ENCODE results near the gene KHDRBS2.

Gene KHDRBS2

DNA sequence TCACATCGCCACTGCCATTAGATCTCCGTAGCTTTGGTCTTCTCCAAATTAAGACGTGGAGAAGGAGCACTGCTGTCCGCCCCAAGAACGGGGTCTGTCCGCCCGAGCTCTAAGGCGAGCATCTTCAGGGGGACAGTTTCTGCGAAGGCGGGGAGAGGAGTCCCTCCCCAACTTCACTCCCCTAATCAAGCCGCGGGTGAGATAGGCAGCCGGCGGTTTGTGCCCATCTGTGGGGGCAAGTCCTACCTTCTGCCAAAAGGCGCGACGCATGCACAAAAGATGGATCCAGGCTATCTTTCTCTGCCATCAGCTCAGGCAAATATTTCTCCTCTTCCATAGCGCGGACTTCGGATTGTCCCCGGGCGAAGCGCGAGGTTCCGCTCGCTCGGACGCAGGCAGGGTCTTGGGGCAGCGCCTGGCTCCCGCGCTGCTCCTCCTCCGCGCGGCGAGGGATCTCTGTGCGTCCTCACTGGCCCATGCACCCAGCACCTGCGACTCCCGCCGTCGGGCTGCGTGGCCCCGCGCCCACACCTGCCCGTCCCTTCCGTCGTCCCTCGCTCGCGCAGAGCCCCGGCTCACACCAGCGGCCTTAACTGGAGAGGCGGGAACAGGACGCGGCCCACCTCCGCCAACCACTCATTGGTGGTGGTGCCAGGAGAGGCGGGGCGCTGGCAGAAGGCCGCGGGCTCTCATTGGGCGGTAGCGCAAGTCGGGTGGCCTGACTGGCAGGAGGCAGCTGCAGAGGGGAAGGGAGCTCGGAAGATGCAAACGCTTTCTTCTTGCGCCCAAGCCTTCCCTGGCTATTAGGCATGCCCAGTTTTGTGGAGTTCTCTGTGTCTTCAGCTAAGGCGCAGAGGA lies at the start of gene KHDRBS2:
TSS of gene KHDRBS2 (minus strand) at position 614 of the 858 bp plus-strand sequence.
- DNase-seq (ENCODE audit: low spot score) = peak; percentile 93

DNA sequence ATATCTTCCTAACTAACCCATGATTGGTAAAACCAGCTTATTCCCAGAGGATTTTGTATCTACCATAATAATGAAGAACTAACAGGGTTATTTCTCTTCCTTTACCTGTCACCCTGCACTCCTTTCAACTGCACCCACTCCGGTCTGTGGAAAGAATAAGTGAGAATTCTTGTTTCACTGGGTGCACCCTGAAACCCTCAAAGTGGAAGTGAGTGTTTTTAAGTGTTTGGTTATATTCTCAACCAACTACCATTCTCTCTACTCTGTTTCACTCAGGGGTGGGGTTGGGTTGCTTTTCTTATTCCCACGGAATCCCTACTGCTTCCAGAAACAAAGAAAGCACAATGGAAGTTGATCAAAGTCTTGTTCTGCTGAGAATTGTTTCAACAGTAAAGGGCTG lies 42.6 kb upstream of the KHDRBS2 start:
- DNase-seq (ENCODE audit: low spot score) = no peak

DNA sequence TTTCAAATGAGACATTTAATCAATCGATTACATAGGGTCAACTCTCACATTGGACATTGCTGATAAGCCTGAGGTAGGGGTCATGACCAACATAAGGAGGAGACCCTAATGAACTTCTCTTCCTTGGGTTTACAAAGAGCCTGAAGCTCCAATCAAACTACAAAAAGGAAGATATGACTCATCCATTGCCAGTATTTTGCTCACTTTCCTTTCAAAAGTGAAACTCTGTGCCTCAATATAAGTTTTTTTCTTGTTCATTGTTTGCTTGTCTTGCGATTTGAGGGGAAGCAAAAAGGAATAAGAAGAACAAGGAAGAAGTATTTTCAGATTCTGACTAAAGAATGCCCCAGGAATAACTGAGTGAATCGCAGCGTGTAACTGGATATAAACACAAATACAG lies 38.8 kb upstream of the KHDRBS2 start:
- DNase-seq (ENCODE audit: low spot score) = no peak

DNA sequence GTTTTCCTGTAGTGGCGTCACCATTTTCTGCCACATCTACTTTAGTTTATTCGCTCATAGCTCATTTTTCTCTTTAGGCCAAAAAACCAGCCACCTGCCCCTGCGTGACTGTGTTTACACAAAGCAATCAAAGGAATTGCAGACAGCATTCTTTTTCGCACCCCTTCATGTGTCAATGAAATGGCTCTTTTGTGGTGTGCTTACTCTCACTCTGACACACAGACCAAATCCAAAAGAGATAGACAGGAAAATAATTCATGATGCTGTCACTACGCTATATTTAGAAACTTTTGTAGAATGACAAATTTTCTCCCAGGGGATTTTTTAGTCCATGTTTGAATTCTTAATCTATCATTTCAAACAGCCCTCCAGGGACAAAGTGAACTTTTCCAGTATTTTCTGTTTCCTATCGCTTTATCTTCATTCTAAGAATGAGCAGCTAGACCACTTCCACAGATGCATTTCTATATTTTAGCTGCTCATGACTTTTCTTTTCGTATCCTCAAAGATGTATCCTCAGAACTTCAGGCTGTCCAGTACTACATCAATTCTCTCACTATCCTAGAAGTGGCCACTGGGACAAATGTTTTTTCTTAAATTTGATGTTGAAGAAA lies 37.9 kb upstream of the KHDRBS2 start:
- DNase-seq (ENCODE audit: low spot score) = no peak

DNA sequence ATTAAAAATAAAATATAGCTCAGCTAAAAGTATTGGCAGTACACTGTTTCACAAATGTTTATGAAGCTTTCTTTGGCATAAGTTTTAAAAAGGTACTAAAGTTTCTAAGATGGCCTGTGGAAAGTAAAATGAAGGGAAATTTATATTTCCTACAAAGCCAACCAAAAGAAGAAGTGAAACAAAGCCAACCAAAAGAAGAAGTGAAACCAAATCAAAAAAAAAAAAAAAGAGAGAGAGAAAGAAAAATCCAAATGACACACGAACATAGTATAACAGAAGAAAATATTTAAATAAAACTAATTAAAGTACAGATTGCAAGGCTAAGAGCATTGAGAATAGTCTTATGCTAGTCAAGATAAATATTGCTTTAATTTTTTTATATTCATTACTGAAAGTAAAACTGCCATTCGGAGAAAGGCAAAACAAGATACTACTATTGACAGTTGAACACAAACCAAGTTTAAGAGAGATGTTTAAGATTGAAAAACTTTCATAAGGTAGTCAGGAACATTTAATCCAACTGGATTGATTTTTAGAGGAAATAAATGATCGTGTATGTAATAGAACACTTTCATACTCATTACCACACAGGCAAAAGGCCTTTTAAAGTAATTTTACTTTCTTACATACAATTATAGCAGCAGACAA lies 12.8 kb upstream of the KHDRBS2 start:
- no peak for DNase-seq (ENCODE audit: low spot score)

DNA sequence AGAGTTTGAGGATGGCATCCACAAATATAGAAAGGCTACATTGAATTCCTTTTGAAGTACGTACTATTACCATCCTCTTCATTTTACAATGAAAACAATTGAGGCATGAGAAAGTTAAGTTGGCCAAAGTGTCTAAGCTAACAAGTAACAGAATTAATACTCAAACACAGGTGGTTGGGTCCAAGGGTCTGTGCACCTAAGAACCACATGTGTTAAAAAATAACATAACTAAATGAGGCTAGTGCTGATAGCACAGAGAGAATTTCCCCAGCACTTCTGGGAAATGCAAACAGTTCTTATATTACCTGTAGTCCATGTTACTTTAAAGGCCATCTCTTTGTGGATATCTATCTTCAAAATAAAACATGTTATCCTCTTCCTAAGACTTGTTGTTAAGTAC lies 10.5 kb upstream of the KHDRBS2 start:
- no peak for DNase-seq (ENCODE audit: low spot score)

DNA sequence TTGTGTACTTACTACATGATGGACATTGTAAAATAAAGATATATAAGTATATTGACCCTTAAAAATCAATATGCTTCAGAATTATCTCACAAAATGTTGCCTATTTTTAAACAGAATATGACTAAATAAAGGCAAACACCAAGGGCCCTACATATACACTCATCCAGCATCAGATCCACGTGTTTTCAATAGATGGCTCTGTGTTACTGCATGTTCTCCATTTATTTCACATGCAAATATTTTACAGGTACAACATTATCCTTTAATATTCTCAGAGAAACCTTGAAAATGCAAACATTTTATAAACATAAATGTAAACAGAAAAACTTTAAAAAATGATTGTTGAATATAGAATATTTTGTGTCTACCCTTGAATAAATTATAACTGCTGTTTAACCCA lies 2.9 kb upstream of the KHDRBS2 start:
- DNase-seq (ENCODE audit: low spot score) = no peak

DNA sequence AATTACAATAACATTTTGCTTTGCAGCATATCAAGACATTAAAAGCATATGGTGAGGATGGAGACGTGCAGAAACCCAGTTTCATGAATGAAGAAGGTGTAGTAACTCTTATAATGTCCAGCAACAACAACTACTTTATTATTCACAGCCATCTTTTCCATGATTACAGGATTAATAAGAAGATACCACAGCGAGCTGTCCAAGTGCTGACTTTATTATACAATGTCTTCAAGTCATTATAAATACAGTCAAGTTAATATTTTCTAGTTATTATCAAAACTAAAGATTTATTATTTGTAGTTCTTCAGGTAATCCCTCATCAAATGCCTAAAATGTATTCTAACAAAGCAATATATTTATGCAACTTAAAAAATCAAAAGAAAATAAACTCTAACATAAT lies 2.5 kb upstream of the KHDRBS2 start:
- DNase-seq (ENCODE audit: low spot score) = no peak

DNA sequence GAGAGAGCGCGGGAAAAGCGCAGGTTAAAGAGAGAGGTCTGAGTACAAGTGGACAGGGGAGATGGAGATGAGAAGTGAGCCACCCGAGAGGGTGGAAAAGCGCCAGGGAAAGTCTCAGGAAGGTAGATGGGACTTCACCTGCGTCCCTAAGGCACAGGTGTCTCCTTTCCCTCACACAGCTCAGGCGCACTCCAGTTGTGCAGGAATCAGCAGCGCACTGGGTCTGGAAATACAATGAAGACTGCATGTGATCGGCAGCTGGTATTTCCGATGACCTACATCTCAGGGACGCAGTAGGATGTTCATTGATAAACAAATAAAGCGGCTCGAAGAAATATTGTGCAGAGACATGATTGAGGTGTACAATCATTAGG lies 432 bp upstream of the KHDRBS2 start:
- DNase-seq (ENCODE audit: low spot score) = no peak

DNA sequence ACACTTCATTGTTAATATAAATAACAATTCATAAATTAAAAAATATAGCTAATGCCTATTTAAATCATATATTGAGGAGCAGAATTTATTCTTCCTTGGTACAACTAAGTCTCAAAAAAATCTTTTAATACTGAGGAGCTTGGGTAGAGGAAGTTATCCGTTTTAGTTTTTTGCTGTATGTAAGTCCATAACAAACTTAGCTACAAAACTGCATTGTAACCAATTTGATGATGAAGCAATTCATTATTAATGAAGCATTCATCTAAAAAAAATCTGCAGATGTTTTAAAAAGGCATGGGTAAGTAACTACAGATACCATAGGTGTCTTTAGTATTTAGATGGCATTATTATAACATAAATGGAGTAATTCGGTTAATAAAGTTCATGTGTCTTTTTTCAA lies 1.3 kb downstream of the KHDRBS2 start:
- DNase-seq (ENCODE audit: low spot score) = no peak

DNA sequence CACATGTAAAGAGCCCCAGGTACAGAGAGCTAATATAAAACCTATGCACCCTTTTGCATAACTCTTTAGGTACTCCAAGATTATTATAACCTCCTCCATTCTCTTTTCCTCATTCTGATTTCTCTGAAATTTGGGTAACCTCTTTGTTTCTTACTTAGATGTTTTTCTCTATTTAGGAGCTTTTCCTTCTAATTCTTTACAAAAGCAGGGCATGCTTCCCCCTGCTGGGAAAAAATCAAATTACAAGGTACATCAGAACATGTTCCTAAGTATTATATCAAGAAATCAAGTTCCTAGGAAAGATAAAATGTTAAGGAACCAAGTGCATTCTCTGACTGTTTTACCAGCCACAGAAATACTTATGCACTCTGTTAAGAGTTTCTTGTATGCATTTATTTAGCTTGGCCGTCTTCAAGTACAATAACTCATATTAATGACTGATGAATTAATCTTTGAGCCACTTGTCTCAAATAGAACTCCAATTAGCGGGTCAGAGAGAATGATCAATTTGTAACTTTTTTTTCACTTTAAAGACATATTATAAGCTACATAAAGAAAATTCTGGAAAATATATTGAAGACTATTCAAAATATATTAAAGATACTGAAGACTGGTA lies 2.1 kb downstream of the KHDRBS2 start:
- no peak for DNase-seq (ENCODE audit: low spot score)

DNA sequence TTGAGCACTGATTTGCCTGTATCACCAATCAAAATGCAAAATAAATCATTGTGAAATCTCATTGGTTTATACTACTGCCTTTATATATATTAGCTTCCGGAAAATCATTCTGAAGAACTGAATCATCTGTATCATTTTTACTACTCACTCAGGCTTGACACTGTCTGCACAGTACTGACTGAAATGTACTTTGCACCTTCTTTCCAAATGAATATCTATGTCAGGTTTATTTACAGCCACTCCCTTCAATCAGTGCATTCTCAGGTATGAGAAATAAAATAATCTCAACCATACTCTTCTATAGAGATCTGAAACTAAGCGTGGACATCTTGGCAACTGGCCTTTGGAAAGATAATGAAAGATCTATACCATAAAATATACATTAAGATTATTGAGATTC lies 2.7 kb downstream of the KHDRBS2 start:
- no peak for DNase-seq (ENCODE audit: low spot score)

DNA sequence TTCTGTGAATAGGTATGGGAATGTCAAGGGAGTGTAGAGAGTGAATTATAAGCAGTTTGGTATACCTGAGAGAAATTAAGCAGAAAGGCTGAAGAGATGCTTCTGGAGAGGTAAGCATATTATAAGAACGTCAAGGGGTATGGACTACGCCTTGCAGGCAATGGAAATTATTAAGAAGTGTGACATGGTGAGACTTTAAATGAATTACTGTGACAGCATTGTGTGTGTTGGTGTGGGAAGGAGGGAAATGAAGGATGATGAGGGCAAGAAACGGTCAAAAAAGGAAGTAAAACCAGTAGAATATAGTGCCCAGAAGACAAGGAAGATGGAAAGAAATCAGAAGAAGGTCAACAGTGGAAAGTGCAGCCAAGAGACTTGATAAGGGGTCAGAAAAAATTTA lies 5.9 kb downstream of the KHDRBS2 start:
- no peak for DNase-seq (ENCODE audit: low spot score)

DNA sequence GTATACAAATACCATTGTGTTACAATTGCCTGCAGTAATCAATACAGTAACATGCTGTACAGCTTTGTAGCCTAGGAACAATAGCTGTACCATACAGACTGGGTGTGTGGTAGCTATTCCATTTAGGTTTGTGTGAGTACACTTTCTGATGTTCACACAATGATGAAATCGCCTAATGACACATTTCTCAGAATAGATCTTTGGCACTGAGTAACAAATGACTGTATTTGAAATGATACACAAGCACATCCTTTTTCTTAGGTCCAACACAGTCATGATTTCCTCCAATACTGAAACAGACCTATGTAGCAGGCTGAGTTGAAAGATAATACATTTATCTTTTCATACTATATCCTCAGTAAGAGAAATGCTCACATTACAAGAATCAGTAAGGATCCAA lies 13.9 kb downstream of the KHDRBS2 start:
- no peak for DNase-seq (ENCODE audit: low spot score)

DNA sequence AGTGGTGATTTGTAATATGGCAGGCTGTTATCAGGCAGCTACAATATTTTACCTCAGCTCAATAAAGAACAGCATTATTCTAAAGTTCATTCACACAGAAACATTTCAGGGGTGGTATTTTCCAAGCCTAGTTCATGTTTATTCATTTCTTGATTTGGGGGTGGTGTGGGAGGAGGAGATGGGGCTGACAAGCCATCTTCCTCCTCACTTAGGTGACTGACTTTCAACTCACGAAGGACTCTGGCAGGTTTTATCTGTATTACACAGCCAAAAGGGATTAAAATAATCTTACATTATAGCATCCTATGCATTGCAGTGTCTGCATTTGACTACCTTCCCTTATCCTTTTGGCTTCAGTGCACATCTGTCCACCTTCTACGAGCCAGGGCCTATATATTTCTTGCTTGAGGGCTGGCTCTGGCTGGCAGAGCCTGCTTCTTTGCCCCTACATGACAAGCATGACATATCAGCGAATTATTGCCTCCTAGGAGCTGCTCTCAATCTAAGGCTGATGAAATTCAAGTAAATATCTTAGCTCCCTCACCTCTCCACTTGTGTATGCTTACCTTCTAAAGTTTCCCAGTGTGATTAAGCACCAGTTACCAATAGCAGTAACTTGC lies 20.0 kb downstream of the KHDRBS2 start:
- DNase-seq (ENCODE audit: low spot score) = no peak

DNA sequence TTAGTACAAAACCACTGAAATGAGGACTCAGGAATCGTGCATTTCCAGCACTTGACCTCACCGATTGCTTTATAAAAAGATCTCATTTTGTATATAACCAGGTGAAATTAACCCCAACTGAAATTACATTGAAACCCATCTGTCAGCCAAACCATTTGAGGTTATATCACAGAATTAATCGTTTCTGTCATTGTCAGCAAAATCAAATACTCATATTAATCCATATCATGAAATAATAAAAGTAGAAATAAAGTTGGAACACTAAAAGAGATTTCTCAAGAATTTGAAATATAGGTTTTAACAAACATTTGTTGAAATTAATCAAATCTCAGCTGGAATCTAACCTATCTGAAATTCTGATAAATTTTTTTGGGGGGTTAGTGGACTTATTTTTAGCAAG lies 23.7 kb downstream of the KHDRBS2 start:
- no peak for DNase-seq (ENCODE audit: low spot score)

DNA sequence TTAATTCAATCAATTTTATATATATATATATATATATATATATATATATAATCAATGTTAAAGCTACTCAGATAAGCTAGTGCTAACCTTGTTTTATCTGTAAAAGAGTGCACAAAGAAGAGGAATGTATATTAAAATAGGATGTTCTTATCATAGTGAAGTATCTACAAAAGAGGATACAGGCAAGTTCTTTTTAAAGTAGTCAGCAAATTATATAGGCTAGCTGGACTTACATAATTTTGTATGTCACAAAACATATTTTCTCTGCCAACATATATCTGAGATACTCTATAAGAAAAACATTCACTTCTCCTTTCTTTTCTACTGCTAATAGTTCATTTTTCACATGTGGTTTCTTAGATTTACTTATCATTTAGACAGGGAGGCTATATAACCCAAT lies 39.9 kb downstream of the KHDRBS2 start:
- no peak for DNase-seq (ENCODE audit: low spot score)

DNA sequence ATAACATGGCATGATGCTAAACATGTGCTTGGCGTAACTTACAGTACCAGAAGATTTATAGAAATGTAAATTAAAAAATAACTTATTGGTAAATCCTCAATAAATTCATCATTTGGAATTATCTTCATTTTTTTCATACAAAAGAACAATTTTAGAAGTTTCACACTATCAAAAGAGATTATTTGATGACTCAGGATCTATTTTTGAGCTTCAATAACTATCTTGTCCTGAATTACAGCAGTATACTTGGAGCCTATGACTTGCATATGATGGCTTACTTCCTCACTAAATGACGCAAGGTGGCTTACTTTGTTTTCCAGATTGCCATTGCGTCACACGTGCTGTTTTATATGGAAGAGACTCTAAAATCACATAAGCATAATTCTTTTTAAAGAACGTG lies 49.2 kb downstream of the KHDRBS2 start:
- no peak for DNase-seq (ENCODE audit: low spot score)

DNA sequence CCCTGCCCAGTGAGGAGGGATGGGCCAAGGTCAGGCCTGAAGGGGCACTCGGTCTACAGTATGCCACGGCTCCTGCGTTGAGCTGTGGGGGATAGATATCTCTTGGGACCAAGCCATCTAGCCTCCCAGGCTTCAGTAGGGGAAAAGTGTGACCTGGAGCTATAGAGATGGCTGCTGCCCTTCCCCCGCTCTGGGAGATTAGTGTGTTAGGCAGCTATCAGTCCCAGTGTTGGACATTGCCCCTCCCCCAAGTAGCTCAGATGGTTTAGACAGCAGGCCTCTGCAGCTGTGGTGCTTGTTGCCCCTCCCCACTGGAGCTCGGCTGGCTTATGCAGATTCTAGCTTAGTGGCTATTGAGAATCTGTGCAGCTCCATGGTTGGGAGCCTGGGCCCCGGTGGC lies 56.8 kb downstream of the KHDRBS2 start:
- DNase-seq (ENCODE audit: low spot score) = no peak

DNA sequence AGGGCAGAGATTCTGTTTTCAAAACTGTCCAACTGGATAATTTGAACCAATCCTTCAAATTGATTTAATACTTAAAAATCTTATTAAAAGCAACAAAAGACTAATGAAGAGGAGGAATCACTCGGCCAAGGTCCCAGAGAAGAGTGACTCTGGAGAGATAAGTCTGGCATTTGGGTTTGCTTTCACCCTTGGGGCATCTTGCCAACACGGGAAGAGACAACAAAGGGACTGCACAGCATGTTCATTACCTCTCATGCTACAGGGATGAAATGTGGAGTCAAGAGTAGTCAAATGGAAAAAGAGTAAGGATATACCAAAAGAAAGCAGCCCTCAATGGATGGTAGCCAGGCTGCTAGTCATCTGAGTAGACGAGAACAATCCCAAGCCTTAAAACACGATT lies 68.2 kb downstream of the KHDRBS2 start:
- DNase-seq (ENCODE audit: low spot score) = no peak

DNA sequence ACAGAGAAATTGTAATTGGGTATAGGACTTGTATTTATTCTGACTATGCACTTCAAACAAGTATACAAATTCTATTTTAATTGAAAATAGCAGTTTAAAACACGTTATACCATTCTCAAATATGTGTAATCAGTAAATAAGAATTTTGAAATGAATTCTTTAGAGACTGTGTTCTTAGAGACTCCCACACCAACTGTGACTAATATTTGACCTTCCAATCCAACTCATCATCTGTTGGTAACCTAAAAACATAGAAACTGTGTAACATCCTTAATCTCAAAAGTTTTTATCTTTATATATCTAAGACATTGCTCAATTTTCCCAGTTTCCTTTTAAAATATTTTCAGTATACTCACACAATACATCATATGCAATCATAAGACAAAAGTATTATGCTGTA lies 83.9 kb downstream of the KHDRBS2 start:
- DNase-seq (ENCODE audit: low spot score) = no peak

DNA sequence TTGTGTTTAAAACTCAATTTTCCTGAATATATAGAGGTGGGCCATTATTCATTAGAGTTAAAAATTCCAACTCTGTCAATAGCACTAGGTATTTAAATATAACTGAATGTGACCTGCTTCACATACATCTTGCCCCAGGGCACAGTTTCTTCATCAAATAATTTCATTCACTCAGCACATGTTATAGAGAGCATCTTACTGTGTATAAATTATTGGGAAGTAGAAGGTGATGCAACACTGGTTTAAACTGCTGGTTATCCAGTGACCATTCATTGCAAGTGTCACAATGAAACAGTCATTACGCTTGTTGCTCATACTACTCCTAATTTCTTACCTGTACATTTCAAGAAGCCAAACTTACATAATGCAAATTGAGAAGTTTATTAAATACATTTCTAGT lies 93.4 kb downstream of the KHDRBS2 start:
- DNase-seq (ENCODE audit: low spot score) = no peak

DNA sequence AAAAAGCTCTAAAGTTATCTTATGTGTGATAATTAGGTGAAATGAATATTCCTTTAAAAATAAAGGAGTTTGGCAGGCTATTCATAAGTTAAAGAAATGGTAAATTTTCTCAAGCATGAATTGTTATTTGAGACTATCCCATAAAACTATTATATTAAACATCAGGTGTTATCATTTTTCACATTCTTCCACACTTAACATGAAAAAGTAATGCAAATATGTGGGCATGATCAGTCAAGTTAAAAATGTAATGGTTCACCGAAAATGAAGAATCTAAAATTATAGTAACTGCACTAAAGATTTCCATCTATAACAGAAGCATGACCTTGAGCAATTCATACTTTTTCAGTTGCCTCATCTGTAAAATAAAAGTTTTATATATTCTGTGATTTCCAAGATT lies 110.8 kb downstream of the KHDRBS2 start:
- DNase-seq (ENCODE audit: low spot score) = no peak
